Measurements from ENCODE around the gene SDC1. TPM values are rescaled to one million over a fixed set of nuclear protein-coding genes. Genes with fewer than 3 reads are reported as not detected.
"Not testable (repeated sequence)": the region's sequence is repeated elsewhere in the genome, so short reads cannot be mapped to it uniquely, and the experiment has no call there.

Gene SDC1
- total RNA-seq: under 1 TPM in 1 of 2 donors, not detected in 1; 0.30 TPM

- Mint-ChIP-seq H3K4me3 (peak within 1 kb of the TSS; percentile 51), H3K9me3 (no peaks in the 10 kb centered on the region), H3K27me3 (peaks cover 32% of the 10 kb centered on the region), H3K36me3 (ENCODE audit: low read depth) (no peaks in the 10 kb centered on the region), H3K4me1 (no peaks in the 10 kb centered on the region), H3K27ac (no peak within 1 kb of the TSS)
- ATAC-seq (replicated peaks): peak; percentile 38
These were observed at the start of gene SDC1 for GRCh38 chr2:20224716-20225293. SDC1 (minus strand) TSS chr2:20225130; CDS start chr2:20224867, 263 bp downstream.

GRCh38 chr2:20273042-20273441 lies 48.1 kb upstream of the SDC1 start:
- Mint-ChIP-seq H3K4me1 (peaks cover 4% of the 10 kb centered on the region), H3K4me3 (no peak overlapping the region), H3K27me3 (no peaks in the 10 kb centered on the region), H3K9me3 (no peaks in the 10 kb centered on the region), H3K36me3 (ENCODE audit: low read depth) (peaks cover 80% of the 10 kb centered on the region), H3K27ac (no peak overlapping the region)
- no peak for ATAC-seq (replicated peaks)

GRCh38 chr2:20268317-20268716 lies 43.4 kb upstream of the SDC1 start:
- H3K27me3 Mint-ChIP-seq; H3K27ac Mint-ChIP-seq; H3K4me1 Mint-ChIP-seq; ATAC-seq (replicated peaks); H3K4me3 Mint-ChIP-seq; H3K9me3 Mint-ChIP-seq: not testable (repeated sequence)
- H3K36me3 Mint-ChIP-seq (ENCODE audit: low read depth): peaks cover 78% of the 10 kb centered on the region

- Mint-ChIP-seq H3K36me3 (ENCODE audit: low read depth) (peaks cover 78% of the 10 kb centered on the region), H3K4me1 (peaks cover 6% of the 10 kb centered on the region), H3K4me3 (no peak overlapping the region), H3K9me3 (no peaks in the 10 kb centered on the region), H3K27ac (peak overlapping the region; percentile 32), H3K27me3 (no peaks in the 10 kb centered on the region)
- ATAC-seq (replicated peaks): no peak
These were observed 42.6 kb upstream of the SDC1 start for GRCh38 chr2:20267529-20267928.

GRCh38 chr2:20264629-20265028 lies 39.7 kb upstream of the SDC1 start:
- H3K36me3 Mint-ChIP-seq (ENCODE audit: low read depth): peaks cover 87% of the 10 kb centered on the region
- H3K4me3 Mint-ChIP-seq: no peak overlapping the region
- no peaks in the 10 kb centered on the region for H3K27me3 Mint-ChIP-seq
- no peak overlapping the region for H3K27ac Mint-ChIP-seq
- peaks cover 6% of the 10 kb centered on the region for H3K4me1 Mint-ChIP-seq
- no peaks in the 10 kb centered on the region for H3K9me3 Mint-ChIP-seq
- no peak for ATAC-seq (replicated peaks)

- ATAC-seq (replicated peaks): no peak
- H3K9me3 Mint-ChIP-seq: no peaks in the 10 kb centered on the region
- H3K27ac Mint-ChIP-seq: no peak overlapping the region
- no peak overlapping the region for H3K4me3 Mint-ChIP-seq
- H3K27me3 Mint-ChIP-seq: no peaks in the 10 kb centered on the region
- H3K4me1 Mint-ChIP-seq: no peaks in the 10 kb centered on the region
- H3K36me3 Mint-ChIP-seq (ENCODE audit: low read depth): peaks cover 95% of the 10 kb centered on the region
These were observed 32.5 kb upstream of the SDC1 start for GRCh38 chr2:20257411-20257810.

GRCh38 chr2:20254731-20255130 lies 29.8 kb upstream of the SDC1 start:
- Mint-ChIP-seq H3K4me3 (no peak overlapping the region), H3K4me1 (no peaks in the 10 kb centered on the region), H3K36me3 (ENCODE audit: low read depth) (peaks cover 96% of the 10 kb centered on the region), H3K27ac (no peak overlapping the region), H3K9me3 (no peaks in the 10 kb centered on the region), H3K27me3 (no peaks in the 10 kb centered on the region)
- no peak for ATAC-seq (replicated peaks)

- H3K4me1 Mint-ChIP-seq: peaks cover 5% of the 10 kb centered on the region
- no peaks in the 10 kb centered on the region for H3K9me3 Mint-ChIP-seq
- no peaks in the 10 kb centered on the region for H3K27me3 Mint-ChIP-seq
- H3K4me3 Mint-ChIP-seq: no peak overlapping the region
- H3K36me3 Mint-ChIP-seq (ENCODE audit: low read depth): peaks cover 91% of the 10 kb centered on the region
- ATAC-seq (replicated peaks): no peak
- H3K27ac Mint-ChIP-seq: peak overlapping the region; percentile 48
These were observed 25.5 kb upstream of the SDC1 start for GRCh38 chr2:20250436-20250835.

- no peaks in the 10 kb centered on the region for H3K9me3 Mint-ChIP-seq
- H3K27ac Mint-ChIP-seq: peak overlapping the region; percentile 47
- H3K36me3 Mint-ChIP-seq (ENCODE audit: low read depth): peaks cover 79% of the 10 kb centered on the region
- peak; percentile 49 for ATAC-seq (replicated peaks)
- no peak overlapping the region for H3K4me3 Mint-ChIP-seq
- no peaks in the 10 kb centered on the region for H3K27me3 Mint-ChIP-seq
- peaks cover 5% of the 10 kb centered on the region for H3K4me1 Mint-ChIP-seq
These were observed 24.2 kb upstream of the SDC1 start for GRCh38 chr2:20249170-20249569.

- Mint-ChIP-seq H3K9me3 (no peaks in the 10 kb centered on the region), H3K27me3 (no peaks in the 10 kb centered on the region), H3K4me3 (no peak overlapping the region), H3K4me1 (peaks cover 6% of the 10 kb centered on the region), H3K27ac (no peak overlapping the region), H3K36me3 (ENCODE audit: low read depth) (peaks cover 58% of the 10 kb centered on the region)
- no peak for ATAC-seq (replicated peaks)
These were observed 22.2 kb upstream of the SDC1 start for GRCh38 chr2:20247084-20247483.

GRCh38 chr2:20243637-20244036 lies 18.7 kb upstream of the SDC1 start:
- peak overlapping the region; percentile 52 for H3K27ac Mint-ChIP-seq

GRCh38 chr2:20242727-20243377 lies 17.9 kb upstream of the SDC1 start:
- no peaks in the 10 kb centered on the region for H3K9me3 Mint-ChIP-seq
- peaks cover 8% of the 10 kb centered on the region for H3K4me1 Mint-ChIP-seq
- peaks cover 8% of the 10 kb centered on the region for H3K27me3 Mint-ChIP-seq
- no peak overlapping the region for H3K27ac Mint-ChIP-seq
- peak; percentile 47 for ATAC-seq (replicated peaks)
- no peak overlapping the region for H3K4me3 Mint-ChIP-seq
- peaks cover 17% of the 10 kb centered on the region for H3K36me3 Mint-ChIP-seq (ENCODE audit: low read depth)

More at GRCh38 chr2:20243637-20244036, 18.7 kb upstream of the SDC1 start:
- not testable (repeated sequence) for H3K4me1 Mint-ChIP-seq; H3K9me3 Mint-ChIP-seq; ATAC-seq (replicated peaks); H3K4me3 Mint-ChIP-seq; H3K27me3 Mint-ChIP-seq
- peaks cover 25% of the 10 kb centered on the region for H3K36me3 Mint-ChIP-seq (ENCODE audit: low read depth)

- H3K27ac Mint-ChIP-seq: peak overlapping the region; percentile 36
- H3K36me3 Mint-ChIP-seq (ENCODE audit: low read depth): peaks cover 10% of the 10 kb centered on the region
- ATAC-seq (replicated peaks): peak; percentile 70
- H3K4me1 Mint-ChIP-seq: peaks cover 8% of the 10 kb centered on the region
- peaks cover 14% of the 10 kb centered on the region for H3K27me3 Mint-ChIP-seq
- no peaks in the 10 kb centered on the region for H3K9me3 Mint-ChIP-seq
- H3K4me3 Mint-ChIP-seq: no peak overlapping the region
These were observed 17.2 kb upstream of the SDC1 start for GRCh38 chr2:20241973-20242726.

GRCh38 chr2:20240291-20240690 lies 15.4 kb upstream of the SDC1 start:
- not testable (repeated sequence) for ATAC-seq (replicated peaks); H3K36me3 Mint-ChIP-seq (ENCODE audit: low read depth); H3K4me1 Mint-ChIP-seq; H3K4me3 Mint-ChIP-seq; H3K27ac Mint-ChIP-seq; H3K9me3 Mint-ChIP-seq
- H3K27me3 Mint-ChIP-seq: peaks cover 22% of the 10 kb centered on the region

GRCh38 chr2:20236496-20236895 lies 11.6 kb upstream of the SDC1 start:
- no peaks in the 10 kb centered on the region for H3K9me3 Mint-ChIP-seq
- ATAC-seq (replicated peaks): no peak
- no peak overlapping the region for H3K4me3 Mint-ChIP-seq
- H3K27me3 Mint-ChIP-seq: peaks cover 30% of the 10 kb centered on the region
- H3K4me1 Mint-ChIP-seq: peaks cover 2% of the 10 kb centered on the region
- H3K36me3 Mint-ChIP-seq (ENCODE audit: low read depth): no peaks in the 10 kb centered on the region
- H3K27ac Mint-ChIP-seq: no peak overlapping the region
